ENCODE data around the gene FKBP14.

DNA sequence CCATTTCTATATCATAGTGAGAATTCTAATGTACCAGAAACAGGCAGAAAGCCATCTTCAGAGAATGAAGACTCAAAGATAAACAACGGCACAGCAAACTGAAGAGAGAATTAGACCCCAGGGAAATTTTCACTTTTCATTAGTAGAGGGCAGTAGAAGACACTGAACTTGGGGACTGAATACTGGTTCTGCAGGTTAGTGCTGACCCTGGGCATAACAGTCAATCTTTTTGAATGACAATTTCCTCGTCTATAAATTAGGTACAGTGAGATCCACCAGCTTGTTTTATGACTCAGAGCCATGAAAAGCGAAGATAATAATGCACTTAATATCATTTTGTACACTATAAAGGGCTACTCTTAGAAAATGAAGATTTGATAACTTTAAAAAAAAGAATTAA, 13.7 kb downstream of the FKBP14 start:
- TF ChIP-seq CTCF (IDR thresholded peaks at IDR 0.05) (peak in 1 of 7 experiments; percentile 16), POLR2A (IDR thresholded peaks at IDR 0.05) (no peak)

Measured in body of pancreas (tissue), 4 donors.